ENCODE data around the gene VWA8.
"Not testable (repeated sequence)": the region's sequence is repeated elsewhere in the genome, so short reads cannot be mapped to it uniquely, and the experiment has no call there.

Gene VWA8

GRCh38 chr13:41954226-41954625 lies 6.7 kb downstream of the VWA8 start:
- no peak overlapping the region for H3K27ac ChIP-seq (ENCODE audit: insufficient read depth in 1 of 2, low read depth in 1 of 2, low read length in 2 of 2, poor library complexity in 1 of 2, severe bottlenecking in 2 of 2)
- H3K9me3 ChIP-seq (ENCODE audit: control extremely low read depth in 1 of 5, control insufficient read depth in 4 of 5, insufficient read depth in 2 of 5, low read depth in 1 of 5, low read length in 4 of 5): no peaks in the 10 kb centered on the region
- no peak overlapping the region for H3K4me3 ChIP-seq (ENCODE audit: control insufficient read depth in 1 of 7, extremely low read depth in 1 of 7, insufficient read depth in 4 of 7, low read depth in 2 of 7, low read length in 6 of 7)
- DNase-seq: no peak
- CTCF ChIA-PET: interaction anchor here (0.9 kb wide), 1 partner anchor 275 kb away, joined by 3 read pairs; no protein-coding TSS in a partner anchor
- H3K4me1 ChIP-seq (ENCODE audit: control extremely low read depth in 1 of 4, control insufficient read depth in 4 of 4, insufficient read depth in 4 of 4, low read length in 3 of 4): no peaks in the 10 kb centered on the region
- H3K27me3 ChIP-seq (replicated peaks in 2 of 5; ENCODE audit: control insufficient read depth in 4 of 5, insufficient read depth in 5 of 5, low read length in 4 of 5): no peaks in the 10 kb centered on the region
- 100% methylated on average over 1 of the region's 1 CpG for WGBS (ENCODE audit: insufficient coverage)
- POLR2A ChIA-PET: no interaction called here
- H3K36me3 ChIP-seq (ENCODE audit: control insufficient read depth in 4 of 4, insufficient read depth in 4 of 4, low read length in 3 of 4): peaks cover 0 to 3% (median 0%) of the 10 kb centered on the region in 4 experiments

DNA sequence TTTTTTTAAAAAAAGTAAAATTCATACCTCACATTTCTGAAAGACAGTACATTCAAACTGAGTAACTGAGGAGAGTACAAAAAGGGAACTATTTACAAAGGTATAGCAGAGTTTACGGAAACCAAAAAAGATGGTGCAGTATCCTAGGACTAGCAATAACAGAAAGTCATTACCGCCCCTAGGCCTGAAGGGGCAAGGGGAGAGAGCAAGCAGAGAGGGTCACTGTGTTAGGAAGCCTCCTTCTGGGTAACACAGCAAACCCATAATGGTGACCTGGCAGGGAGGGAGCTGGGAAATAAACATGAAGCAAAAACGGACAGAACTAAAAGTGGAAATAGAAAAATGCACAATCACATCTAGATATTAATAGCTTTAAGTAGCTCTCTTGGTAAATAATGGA lies 8.2 kb downstream of the VWA8 start:
- Histone ChIP-seq H3K9me3 (ENCODE audit: control extremely low read depth in 1 of 5, control insufficient read depth in 4 of 5, insufficient read depth in 2 of 5, low read depth in 1 of 5, low read length in 4 of 5) (peaks cover 0 to 8% (median 0%) of the 10 kb centered on the region in 5 experiments), H3K36me3 (ENCODE audit: control insufficient read depth in 4 of 4, insufficient read depth in 4 of 4, low read length in 3 of 4) (peaks cover 0 to 14% (median 1%) of the 10 kb centered on the region in 4 experiments), H3K27ac (ENCODE audit: insufficient read depth in 1 of 2, low read depth in 1 of 2, low read length in 2 of 2, poor library complexity in 1 of 2, severe bottlenecking in 2 of 2) (no peak overlapping the region), H3K27me3 (replicated peaks in 2 of 5; ENCODE audit: control insufficient read depth in 4 of 5, insufficient read depth in 5 of 5, low read length in 4 of 5) (no peaks in the 10 kb centered on the region), H3K4me3 (ENCODE audit: control insufficient read depth in 1 of 7, extremely low read depth in 1 of 7, insufficient read depth in 4 of 7, low read depth in 2 of 7, low read length in 6 of 7) (no peak overlapping the region), H3K4me1 (ENCODE audit: control extremely low read depth in 1 of 4, control insufficient read depth in 4 of 4, insufficient read depth in 4 of 4, low read length in 3 of 4) (no peaks in the 10 kb centered on the region)
- no peak for DNase-seq
- WGBS (ENCODE audit: insufficient coverage): 100% methylated on average over 2 of the region's 3 CpGs
- POLR2A ChIA-PET: interaction anchor here (0.6 kb wide), 1 partner anchor 86 kb away, joined by 5 read pairs; no protein-coding TSS in a partner anchor
- CTCF ChIA-PET: interaction anchor here (1.1 kb wide), 1 partner anchor 94 kb away, joined by 3 read pairs; no protein-coding TSS in a partner anchor

- 100% methylated on average over 1 of the region's 1 CpG for WGBS (ENCODE audit: insufficient coverage)
- H3K36me3 ChIP-seq (ENCODE audit: control insufficient read depth in 4 of 4, insufficient read depth in 4 of 4, low read length in 3 of 4): peaks cover 3 to 34% (median 9%) of the 10 kb centered on the region in 4 experiments
- peaks cover 0 to 28% (median 9%) of the 10 kb centered on the region in 5 experiments for H3K9me3 ChIP-seq (ENCODE audit: control extremely low read depth in 1 of 5, control insufficient read depth in 4 of 5, insufficient read depth in 2 of 5, low read depth in 1 of 5, low read length in 4 of 5)
- H3K4me1 ChIP-seq (ENCODE audit: control extremely low read depth in 1 of 4, control insufficient read depth in 4 of 4, insufficient read depth in 4 of 4, low read length in 3 of 4); H3K27me3 ChIP-seq (replicated peaks in 2 of 5; ENCODE audit: control insufficient read depth in 4 of 5, insufficient read depth in 5 of 5, low read length in 4 of 5); H3K4me3 ChIP-seq (ENCODE audit: control insufficient read depth in 1 of 7, extremely low read depth in 1 of 7, insufficient read depth in 4 of 7, low read depth in 2 of 7, low read length in 6 of 7); CTCF ChIA-PET; H3K27ac ChIP-seq (ENCODE audit: insufficient read depth in 1 of 2, low read depth in 1 of 2, low read length in 2 of 2, poor library complexity in 1 of 2, severe bottlenecking in 2 of 2); DNase-seq: not testable (repeated sequence)
- POLR2A ChIA-PET: interaction anchor here (0.6 kb wide), 1 partner anchor 184 kb away, joined by 3 read pairs; no protein-coding TSS in a partner anchor
These were observed 11.8 kb downstream of the VWA8 start for GRCh38 chr13:41949104-41949503.

- H3K27ac ChIP-seq (ENCODE audit: insufficient read depth in 1 of 2, low read depth in 1 of 2, low read length in 2 of 2, poor library complexity in 1 of 2, severe bottlenecking in 2 of 2): no peak overlapping the region
- H3K9me3 ChIP-seq (ENCODE audit: control extremely low read depth in 1 of 5, control insufficient read depth in 4 of 5, insufficient read depth in 2 of 5, low read depth in 1 of 5, low read length in 4 of 5): peaks cover 0 to 28% (median 9%) of the 10 kb centered on the region in 5 experiments
- no peak for DNase-seq
- POLR2A ChIA-PET: no interaction called here
- H3K4me1 ChIP-seq (ENCODE audit: control extremely low read depth in 1 of 4, control insufficient read depth in 4 of 4, insufficient read depth in 4 of 4, low read length in 3 of 4): no peaks in the 10 kb centered on the region
- no peaks in the 10 kb centered on the region for H3K27me3 ChIP-seq (replicated peaks in 2 of 5; ENCODE audit: control insufficient read depth in 4 of 5, insufficient read depth in 5 of 5, low read length in 4 of 5)
- peaks cover 3 to 39% (median 16%) of the 10 kb centered on the region in 4 experiments for H3K36me3 ChIP-seq (ENCODE audit: control insufficient read depth in 4 of 4, insufficient read depth in 4 of 4, low read length in 3 of 4)
- no peak overlapping the region for H3K4me3 ChIP-seq (ENCODE audit: control insufficient read depth in 1 of 7, extremely low read depth in 1 of 7, insufficient read depth in 4 of 7, low read depth in 2 of 7, low read length in 6 of 7)
- CTCF ChIA-PET: interaction anchor here (1.0 to 1.5 kb wide), 3 partner anchors 10 to 19 kb away, joined by 3 to 4 read pairs (median 3); no protein-coding TSS in a partner anchor
These were observed 15.0 kb downstream of the VWA8 start for GRCh38 chr13:41945926-41946325.

GRCh38 chr13:41944635-41945397 lies 16.1 kb downstream of the VWA8 start:
- no peak overlapping the region for H3K27ac ChIP-seq (ENCODE audit: insufficient read depth in 1 of 2, low read depth in 1 of 2, low read length in 2 of 2, poor library complexity in 1 of 2, severe bottlenecking in 2 of 2)
- no peaks in the 10 kb centered on the region for H3K4me1 ChIP-seq (ENCODE audit: control extremely low read depth in 1 of 4, control insufficient read depth in 4 of 4, insufficient read depth in 4 of 4, low read length in 3 of 4)
- WGBS (ENCODE audit: insufficient coverage): 92% methylated on average over 2 of the region's 3 CpGs
- no peak overlapping the region for H3K4me3 ChIP-seq (ENCODE audit: control insufficient read depth in 1 of 7, extremely low read depth in 1 of 7, insufficient read depth in 4 of 7, low read depth in 2 of 7, low read length in 6 of 7)
- no peak for DNase-seq
- peaks cover 3 to 39% (median 16%) of the 10 kb centered on the region in 4 experiments for H3K36me3 ChIP-seq (ENCODE audit: control insufficient read depth in 4 of 4, insufficient read depth in 4 of 4, low read length in 3 of 4)
- H3K9me3 ChIP-seq (ENCODE audit: control extremely low read depth in 1 of 5, control insufficient read depth in 4 of 5, insufficient read depth in 2 of 5, low read depth in 1 of 5, low read length in 4 of 5): peaks cover 0 to 28% (median 9%) of the 10 kb centered on the region in 5 experiments
- POLR2A ChIA-PET: interaction anchor here (0.5 kb wide), 1 partner anchor 44 kb away, joined by 4 read pairs; no protein-coding TSS in a partner anchor
- H3K27me3 ChIP-seq (replicated peaks in 2 of 5; ENCODE audit: control insufficient read depth in 4 of 5, insufficient read depth in 5 of 5, low read length in 4 of 5): no peaks in the 10 kb centered on the region
- CTCF ChIA-PET: interaction anchor here (1.0 to 1.5 kb wide), 2 partner anchors 13 to 18 kb away, joined by 3 read pairs; no protein-coding TSS in a partner anchor

- CTCF ChIA-PET: no interaction called here
- POLR2A ChIA-PET: interaction anchor here (0.5 kb wide), 1 partner anchor 43 kb away, joined by 4 read pairs; no protein-coding TSS in a partner anchor
These were observed 16.7 kb downstream of the VWA8 start for GRCh38 chr13:41944229-41944628.

More at GRCh38 chr13:41944229-41944628, 16.7 kb downstream of the VWA8 start:
- Histone ChIP-seq H3K36me3 (ENCODE audit: control insufficient read depth in 4 of 4, insufficient read depth in 4 of 4, low read length in 3 of 4) (peaks cover 3 to 35% (median 16%) of the 10 kb centered on the region in 4 experiments), H3K4me1 (ENCODE audit: control extremely low read depth in 1 of 4, control insufficient read depth in 4 of 4, insufficient read depth in 4 of 4, low read length in 3 of 4) (no peaks in the 10 kb centered on the region), H3K27me3 (replicated peaks in 2 of 5; ENCODE audit: control insufficient read depth in 4 of 5, insufficient read depth in 5 of 5, low read length in 4 of 5) (no peaks in the 10 kb centered on the region), H3K27ac (ENCODE audit: insufficient read depth in 1 of 2, low read depth in 1 of 2, low read length in 2 of 2, poor library complexity in 1 of 2, severe bottlenecking in 2 of 2) (no peak overlapping the region), H3K4me3 (ENCODE audit: control insufficient read depth in 1 of 7, extremely low read depth in 1 of 7, insufficient read depth in 4 of 7, low read depth in 2 of 7, low read length in 6 of 7) (no peak overlapping the region), H3K9me3 (ENCODE audit: control extremely low read depth in 1 of 5, control insufficient read depth in 4 of 5, insufficient read depth in 2 of 5, low read depth in 1 of 5, low read length in 4 of 5) (peaks cover 0 to 28% (median 9%) of the 10 kb centered on the region in 5 experiments)
- DNase-seq: no peak
- WGBS (ENCODE audit: insufficient coverage): 100% methylated on average over 3 of the region's 3 CpGs

All from common myeloid progenitor, CD34-positive (primary cell).